ENCODE results near the gene GLRA1. TPM values are rescaled to one million over a fixed set of nuclear protein-coding genes. Genes with fewer than 3 reads are reported as not detected.
A peak's percentile ranks its signal among the peaks of the same experiment; 100 is the strongest.

GLRA1 gene
- total RNA-seq, 2 donors from 2014 or later: not detected

GRCh38 chr5:151825445-151825844, 99.2 kb downstream of the GLRA1 start:
- WGBS: 9% methylated on average over 1 of the region's 1 CpG
- peak; percentile 36 for DNase-seq (ENCODE audit: low spot score)
- peak; percentile 46 to 76 (median 70) for TF ChIP-seq CTCF (IDR thresholded peaks at IDR 0.05)
- TF ChIP-seq POLR2A (IDR thresholded peaks at IDR 0.05): no peak
- no peak for TF ChIP-seq POLR2AphosphoS5 (IDR thresholded peaks at IDR 0.05)
- intact Hi-C loops (cut with DNase I): loop anchor here (2.0 to 5.0 kb wide), 2 partner anchors 317 to 682 kb away; no protein-coding TSS in a partner anchor
- H3K27me3 ChIP-seq (replicated peaks; ENCODE audit: insufficient read depth): no peaks in the 10 kb centered on the region
- H3K4me3 ChIP-seq: no peak overlapping the region
- H3K4me1 ChIP-seq (replicated peaks): no peaks in the 10 kb centered on the region
- H3K27ac ChIP-seq: no peak overlapping the region
- H3K36me3 ChIP-seq: no peaks in the 10 kb centered on the region
- no peaks in the 10 kb centered on the region for H3K9me3 ChIP-seq

- WGBS: 92% methylated on average over 4 of the region's 4 CpGs
- no peak for DNase-seq (ENCODE audit: low spot score)
- Histone ChIP-seq H3K27me3 (replicated peaks; ENCODE audit: insufficient read depth) (no peaks in the 10 kb centered on the region), H3K36me3 (no peaks in the 10 kb centered on the region), H3K4me1 (replicated peaks) (no peaks in the 10 kb centered on the region), H3K27ac (no peak overlapping the region), H3K4me3 (no peak overlapping the region), H3K9me3 (no peaks in the 10 kb centered on the region)
- intact Hi-C loops (cut with DNase I): no loop called here
- TF ChIP-seq CTCF (IDR thresholded peaks at IDR 0.05) (no peak), POLR2A (IDR thresholded peaks at IDR 0.05) (no peak), POLR2AphosphoS5 (IDR thresholded peaks at IDR 0.05) (no peak)
Observed at GRCh38 chr5:151822141-151822540, 102.5 kb downstream of the GLRA1 start.

- TF ChIP-seq CTCF (IDR thresholded peaks at IDR 0.05) (no peak), POLR2AphosphoS5 (IDR thresholded peaks at IDR 0.05) (no peak), POLR2A (IDR thresholded peaks at IDR 0.05) (no peak)
- Histone ChIP-seq H3K27ac (no peak overlapping the region), H3K4me3 (no peak overlapping the region), H3K9me3 (no peaks in the 10 kb centered on the region), H3K36me3 (no peaks in the 10 kb centered on the region), H3K27me3 (replicated peaks; ENCODE audit: insufficient read depth) (no peaks in the 10 kb centered on the region), H3K4me1 (replicated peaks) (no peaks in the 10 kb centered on the region)
- 36% methylated on average over 1 of the region's 1 CpG for WGBS
- intact Hi-C loops (cut with DNase I): no loop called here
- no peak for DNase-seq (ENCODE audit: low spot score)
Observed at GRCh38 chr5:151820903-151821302, 103.7 kb downstream of the GLRA1 start.

GRCh38 chr5:151820271-151820670, 104.4 kb downstream of the GLRA1 start:
- Histone ChIP-seq H3K27ac (no peak overlapping the region), H3K4me1 (replicated peaks) (no peaks in the 10 kb centered on the region), H3K27me3 (replicated peaks; ENCODE audit: insufficient read depth) (no peaks in the 10 kb centered on the region), H3K9me3 (no peaks in the 10 kb centered on the region), H3K36me3 (no peaks in the 10 kb centered on the region), H3K4me3 (no peak overlapping the region)
- no peak for TF ChIP-seq CTCF (IDR thresholded peaks at IDR 0.05)
- TF ChIP-seq POLR2AphosphoS5 (IDR thresholded peaks at IDR 0.05): no peak
- no peak for TF ChIP-seq POLR2A (IDR thresholded peaks at IDR 0.05)
- no peak for DNase-seq (ENCODE audit: low spot score)
- 94% methylated on average over 3 of the region's 3 CpGs for WGBS
- intact Hi-C loops (cut with DNase I): no loop called here

GRCh38 chr5:151819830-151820229, 104.8 kb downstream of the GLRA1 start:
- Histone ChIP-seq H3K36me3 (no peaks in the 10 kb centered on the region), H3K4me3 (no peak overlapping the region), H3K27me3 (replicated peaks; ENCODE audit: insufficient read depth) (no peaks in the 10 kb centered on the region), H3K9me3 (no peaks in the 10 kb centered on the region), H3K27ac (no peak overlapping the region), H3K4me1 (replicated peaks) (no peaks in the 10 kb centered on the region)
- TF ChIP-seq POLR2A (IDR thresholded peaks at IDR 0.05): no peak
- no peak for TF ChIP-seq CTCF (IDR thresholded peaks at IDR 0.05)
- TF ChIP-seq POLR2AphosphoS5 (IDR thresholded peaks at IDR 0.05): no peak
- intact Hi-C loops (cut with DNase I): no loop called here
- no peak for DNase-seq (ENCODE audit: low spot score)

Data from prostate gland (tissue), 2 donors.